Kidney (tissue), 14 donors: ENCODE results near the gene PRKD1. TPM values are rescaled to one million over a fixed set of nuclear protein-coding genes. Genes with fewer than 3 reads are reported as not detected.

Experiments
- DNase-seq, 5 donors: peaks; one replicate each; pipeline ENCODE4 v3.0.0-alpha.2; 2013 to 2020
- FAIRE-seq: peaks from 2 replicates; lab custom pipeline; 2012; peaks lifted over from hg19 to GRCh38; lab: Jason Lieb, UNC
- H3K27ac ChIP-seq, 2 donors: one replicate each; pipeline ENCODE4 v1.7.0; 2013; ENCODE audit warnings: low read depth in 2 of 2, low read length in 2 of 2, inconsistent platforms in 1 of 2
- H3K27me3 ChIP-seq: one replicate; pipeline ENCODE4 v1.7.1; 2013; ENCODE audit warnings: low read length, inconsistent platforms; ENCODE audit not compliant: control insufficient read depth, insufficient read depth
- H3K36me3 ChIP-seq, 3 donors: one replicate each; pipeline versions ENCODE4 v1.7.0 to v1.7.1; 2013; ENCODE audit warnings: low read length in 3 of 3, control low read depth in 1 of 3, inconsistent platforms in 1 of 3; ENCODE audit not compliant: insufficient read depth in 3 of 3, control insufficient read depth in 2 of 3
- H3K4me1 ChIP-seq, 3 donors: one replicate each; pipeline versions ENCODE4 v1.7.0 to v1.7.1; 2013; ENCODE audit warnings: low read length in 3 of 3, inconsistent platforms in 1 of 3, low read depth in 1 of 3; ENCODE audit not compliant: control insufficient read depth in 2 of 3, insufficient read depth in 2 of 3
- H3K4me3 ChIP-seq, 3 donors: one replicate each; pipeline versions ENCODE4 v1.7.0 to v1.8.1; 2013; ENCODE audit warnings: low read length in 3 of 3, control low read depth in 1 of 3, inconsistent platforms in 1 of 3
- H3K9ac ChIP-seq, 3 donors: one replicate each; pipeline versions ENCODE4 v1.7.0 to v1.7.1; 2013; ENCODE audit warnings: low read length in 3 of 3, control low read depth in 1 of 3, inconsistent platforms in 1 of 3
- H3K9me3 ChIP-seq, 3 donors: one replicate each; pipeline versions ENCODE4 v1.7.0 to v1.7.1; 2013; ENCODE audit warnings: low read length in 3 of 3, control low read depth in 1 of 3, inconsistent platforms in 1 of 3; ENCODE audit not compliant: control insufficient read depth in 2 of 3, insufficient read depth in 1 of 3
- intact Hi-C: fragments of 100-400 bp; cut with DNase I; formaldehyde crosslinking; loops from one replicate; pipeline ENCODE4 v1.11.1; 2022
- polyA plus RNA-seq: library from polyadenylated mRNA; stranded (reverse); fragments of 350-450 nt; fragmentation: Illumina TruSeq; extraction: RNeasy Lipid Tissue Mini Kit (QIAGEN cat#74804); gene quantifications from one replicate; pipeline ENCODE4 v1.2.3, GENCODE V29; 2014; ENCODE audit warnings: low read depth, low replicate concordance; ENCODE audit not compliant: insufficient read depth
- total RNA-seq: library from RNA; stranded (reverse); fragmentation: NEBNext Ultra II Directional; extraction: Animal tissue kit (Norgen Biotek cat#: 25700); gene quantifications from one replicate; pipeline ENCODE4 v1.2.1, GENCODE V29; 2021
- TF ChIP-seq, protein P1 (sequence below): IDR thresholded peaks from 3 replicates; pipeline ENCODE4 v1.5.1; 2012; ENCODE audit warnings: mild to moderate bottlenecking, moderate library complexity, borderline replicate concordance; ENCODE audit not compliant: insufficient read depth; ENCODE audit errors: extremely low read depth
- donor health status: control.
- donor health status: control.
- donor health status: control.
- donor health status: control.
- donor health status: control.
- donor health status: DM: yes; HTN: yes; CAD: no.
- donor health status: Normal renal cell carcinoma (clear cell type).

Gene PRKD1
- total and polyA plus RNA-seq, 2 donors from 2014 or later = 14.0 to 45.1 TPM

GRCh38 chr14:29687866-29688265, 239.8 kb downstream of the PRKD1 start:
- Histone ChIP-seq H3K27me3 (no peaks in the 10 kb centered on the region), H3K36me3 (no peaks in the 10 kb centered on the region), H3K4me3 (no peak overlapping the region), H3K9ac (no peak overlapping the region), H3K4me1 (no peaks in the 10 kb centered on the region), H3K27ac (no peak overlapping the region), H3K9me3 (no peaks in the 10 kb centered on the region)
- FAIRE-seq (no peak), DNase-seq (peak in 3 of 5 donors; percentile 10 to 65 (median 37))
- intact Hi-C loops = no loop called here
- TF ChIP-seq, protein P1, sequence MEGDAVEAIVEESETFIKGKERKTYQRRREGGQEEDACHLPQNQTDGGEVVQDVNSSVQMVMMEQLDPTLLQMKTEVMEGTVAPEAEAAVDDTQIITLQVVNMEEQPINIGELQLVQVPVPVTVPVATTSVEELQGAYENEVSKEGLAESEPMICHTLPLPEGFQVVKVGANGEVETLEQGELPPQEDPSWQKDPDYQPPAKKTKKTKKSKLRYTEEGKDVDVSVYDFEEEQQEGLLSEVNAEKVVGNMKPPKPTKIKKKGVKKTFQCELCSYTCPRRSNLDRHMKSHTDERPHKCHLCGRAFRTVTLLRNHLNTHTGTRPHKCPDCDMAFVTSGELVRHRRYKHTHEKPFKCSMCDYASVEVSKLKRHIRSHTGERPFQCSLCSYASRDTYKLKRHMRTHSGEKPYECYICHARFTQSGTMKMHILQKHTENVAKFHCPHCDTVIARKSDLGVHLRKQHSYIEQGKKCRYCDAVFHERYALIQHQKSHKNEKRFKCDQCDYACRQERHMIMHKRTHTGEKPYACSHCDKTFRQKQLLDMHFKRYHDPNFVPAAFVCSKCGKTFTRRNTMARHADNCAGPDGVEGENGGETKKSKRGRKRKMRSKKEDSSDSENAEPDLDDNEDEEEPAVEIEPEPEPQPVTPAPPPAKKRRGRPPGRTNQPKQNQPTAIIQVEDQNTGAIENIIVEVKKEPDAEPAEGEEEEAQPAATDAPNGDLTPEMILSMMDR = no peak

DNA sequence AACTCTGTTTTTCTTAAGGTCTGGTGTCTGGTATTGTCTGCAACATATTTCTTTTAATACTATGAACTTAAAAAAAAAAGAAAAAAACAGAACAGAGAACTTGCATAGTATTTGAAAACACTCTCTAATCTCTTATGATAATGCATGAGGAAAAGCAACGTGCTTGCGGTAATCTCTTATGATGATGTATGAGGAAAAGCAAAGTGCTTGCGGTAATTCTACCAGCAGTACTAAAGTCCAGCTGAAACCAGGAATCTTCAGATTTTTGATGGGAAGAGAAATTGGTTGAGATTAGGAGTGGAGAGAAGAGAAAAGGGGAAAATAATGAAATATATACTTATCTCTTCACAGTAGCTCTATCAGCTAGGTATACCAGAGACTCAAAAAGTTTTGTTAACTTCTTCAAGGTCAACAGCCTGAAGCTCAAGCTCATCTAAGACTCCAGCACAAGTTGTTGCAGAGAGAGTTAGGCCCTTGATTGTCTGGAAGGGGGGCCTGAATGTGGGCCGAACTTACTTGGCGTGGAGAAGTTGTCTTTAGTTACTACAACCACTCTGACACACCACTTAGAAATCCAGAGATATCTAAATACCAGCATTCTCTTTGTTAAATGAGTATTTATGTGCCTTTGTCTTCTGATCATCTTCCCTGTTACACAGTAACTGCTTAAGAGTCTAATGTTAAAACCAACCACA, 240.4 kb downstream of the PRKD1 start:
- Histone ChIP-seq H3K9ac (no peak overlapping the region), H3K4me1 (no peaks in the 10 kb centered on the region), H3K4me3 (no peak overlapping the region), H3K27me3 (no peaks in the 10 kb centered on the region), H3K36me3 (no peaks in the 10 kb centered on the region), H3K9me3 (no peaks in the 10 kb centered on the region), H3K27ac (no peak overlapping the region)
- no peak for DNase-seq
- intact Hi-C loops = no loop called here
- TF ChIP-seq, protein P1 = no peak
- FAIRE-seq = no peak

GRCh38 chr14:29684926-29685325, 242.7 kb downstream of the PRKD1 start:
- Histone ChIP-seq H3K4me1 (no peaks in the 10 kb centered on the region), H3K4me3 (no peak overlapping the region), H3K27ac (no peak overlapping the region), H3K9me3 (no peaks in the 10 kb centered on the region), H3K27me3 (no peaks in the 10 kb centered on the region), H3K9ac (no peak overlapping the region), H3K36me3 (no peaks in the 10 kb centered on the region)
- FAIRE-seq = no peak
- intact Hi-C loops = no loop called here
- TF ChIP-seq, protein P1 = no peak
- DNase-seq = no peak

GRCh38 chr14:29682789-29683188, 244.9 kb downstream of the PRKD1 start:
- Histone ChIP-seq H3K27ac (no peak overlapping the region), H3K27me3 (no peaks in the 10 kb centered on the region), H3K4me3 (no peak overlapping the region), H3K9me3 (no peaks in the 10 kb centered on the region), H3K9ac (no peak overlapping the region), H3K4me1 (no peaks in the 10 kb centered on the region), H3K36me3 (no peaks in the 10 kb centered on the region)
- FAIRE-seq (no peak), DNase-seq (no peak)
- intact Hi-C loops = no loop called here
- TF ChIP-seq, protein P1 = no peak
